HEK293 (cell line): Measurements from ENCODE around the gene PINLYP.

Experiments used
- BCL11A ChIP-seq: fragments of 450-650 bp; formaldehyde crosslinking; IDR thresholded peaks from 2 replicates; pipeline ENCODE4 v1.5.1; 2016; ENCODE audit warnings: low read depth, missing biosample characterization, missing genetic modification characterization
- EGR2 ChIP-seq: fragments of 450-650 bp; formaldehyde crosslinking; IDR thresholded peaks from 2 replicates; pipeline ENCODE4 v1.5.1; 2016; ENCODE audit warnings: low read depth, missing biosample characterization, missing genetic modification characterization
- FEZF1 ChIP-seq: fragments of 450-650 bp; formaldehyde crosslinking; IDR thresholded peaks from 2 replicates; pipeline ENCODE4 v1.5.1; 2016; ENCODE audit warnings: missing biosample characterization, missing genetic modification characterization
- GLI2 ChIP-seq: fragments of 450-650 bp; formaldehyde crosslinking; IDR thresholded peaks from 2 replicates; pipeline ENCODE4; 2017; ENCODE audit warnings: missing biosample characterization, missing genetic modification characterization, low read depth, borderline replicate concordance
- HOXC10 ChIP-seq: sonication (generic); formaldehyde crosslinking; IDR thresholded peaks from 2 replicates; pipeline ENCODE4 v1.8.1; 2023; ENCODE audit warnings: mild to moderate bottlenecking, missing genetic modification reagents
- KLF10 ChIP-seq: fragments of 450-650 bp; IDR thresholded peaks from 2 replicates; pipeline ENCODE4 v1.5.1; 2018; ENCODE audit warnings: missing biosample characterization, mild to moderate bottlenecking, missing genetic modification characterization
- KLF16 ChIP-seq: fragments of 450-650 bp; formaldehyde crosslinking; IDR thresholded peaks from 2 replicates; pipeline ENCODE4 v1.5.1; 2017; ENCODE audit warnings: missing biosample characterization, missing genetic modification characterization
- MEIS1 ChIP-seq: sonication (generic); formaldehyde crosslinking; IDR thresholded peaks from 2 replicates; pipeline ENCODE4 v1.8.1; 2022; ENCODE audit warnings: missing genetic modification reagents, mild to moderate bottlenecking, borderline replicate concordance
- OSR2 ChIP-seq: fragments of 450-650 bp; formaldehyde crosslinking; IDR thresholded peaks from 2 replicates; pipeline ENCODE4 v1.5.1; 2016; ENCODE audit warnings: missing biosample characterization, missing genetic modification characterization
- OVOL3 ChIP-seq: fragments of 450-650 bp; formaldehyde crosslinking; IDR thresholded peaks from 2 replicates; pipeline ENCODE4 v1.5.1; 2016; ENCODE audit warnings: missing biosample characterization, missing genetic modification characterization
- ZFP3 ChIP-seq: fragments of 450-650 bp; formaldehyde crosslinking; IDR thresholded peaks from 2 replicates; pipeline ENCODE4 v1.5.1; 2016; ENCODE audit warnings: low read depth, missing biosample characterization, missing genetic modification characterization
- ZFP41 ChIP-seq: fragments of 450-650 bp; formaldehyde crosslinking; IDR thresholded peaks from 2 replicates; pipeline ENCODE4 v1.5.1; 2016; ENCODE audit warnings: missing biosample characterization, missing genetic modification characterization, borderline replicate concordance
- ZNF112 ChIP-seq: fragments of 450-650 bp; formaldehyde crosslinking; IDR thresholded peaks from 2 replicates; pipeline ENCODE4 v1.5.0; 2017; ENCODE audit warnings: missing biosample characterization, missing genetic modification characterization
- ZNF155 ChIP-seq: fragments of 450-650 bp; formaldehyde crosslinking; IDR thresholded peaks from 2 replicates; pipeline ENCODE4 v1.5.1; 2016; ENCODE audit warnings: missing biosample characterization, missing genetic modification characterization
- ZNF175 ChIP-seq: fragments of 450-650 bp; formaldehyde crosslinking; IDR thresholded peaks from 2 replicates; pipeline ENCODE4 v1.5.1; 2016; ENCODE audit warnings: missing biosample characterization, missing genetic modification characterization
- ZNF24 ChIP-seq: fragments of 450-650 bp; formaldehyde crosslinking; IDR thresholded peaks from 2 replicates; pipeline ENCODE4 v1.5.1; 2016; ENCODE audit warnings: missing biosample characterization, missing genetic modification characterization
- ZNF266 ChIP-seq: fragments of 450-650 bp; formaldehyde crosslinking; IDR thresholded peaks from 2 replicates; pipeline ENCODE4 v1.5.1; 2016; ENCODE audit warnings: missing biosample characterization, missing genetic modification characterization, low read depth
- ZNF280D ChIP-seq: fragments of 450-650 bp; formaldehyde crosslinking; IDR thresholded peaks from 2 replicates; pipeline ENCODE4 v1.5.1; 2016; ENCODE audit warnings: missing biosample characterization, missing genetic modification characterization
- ZNF394 ChIP-seq: fragments of 450-650 bp; formaldehyde crosslinking; IDR thresholded peaks from 2 replicates; pipeline ENCODE4 v1.5.1; 2016; ENCODE audit warnings: missing biosample characterization, missing genetic modification characterization, mild to moderate bottlenecking, moderate library complexity, borderline replicate concordance
- ZNF433 ChIP-seq: fragments of 450-650 bp; formaldehyde crosslinking; IDR thresholded peaks from 2 replicates; pipeline ENCODE4 v1.5.1; 2016; ENCODE audit warnings: missing biosample characterization, missing genetic modification characterization, low read depth
- ZNF501 ChIP-seq: fragments of 450-650 bp; formaldehyde crosslinking; IDR thresholded peaks from 2 replicates; pipeline ENCODE4 v1.5.1; 2016; ENCODE audit warnings: missing biosample characterization, missing genetic modification characterization
- ZNF549 ChIP-seq: fragments of 450-650 bp; IDR thresholded peaks from 2 replicates; pipeline ENCODE4 v1.5.1; 2018; ENCODE audit warnings: missing biosample characterization, missing genetic modification characterization, mild to moderate bottlenecking, inconsistent platforms, moderate library complexity
- ZNF555 ChIP-seq: fragments of 450-650 bp; formaldehyde crosslinking; conservative IDR thresholded peaks from 2 replicates; pipeline ENCODE4 v1.5.1; 2017; ENCODE audit warnings: missing biosample characterization, mild to moderate bottlenecking, missing genetic modification characterization, inconsistent platforms
- ZNF571 ChIP-seq: fragments of 450-650 bp; formaldehyde crosslinking; IDR thresholded peaks from 2 replicates; pipeline ENCODE4 v1.5.0; 2017; ENCODE audit warnings: missing biosample characterization, missing genetic modification characterization
- ZNF596 ChIP-seq: fragments of 450-650 bp; IDR thresholded peaks from 2 replicates; pipeline ENCODE4 v1.5.0; 2018; ENCODE audit warnings: missing biosample characterization, mild to moderate bottlenecking, missing genetic modification characterization, moderate library complexity
- ZNF600 ChIP-seq: fragments of 450-650 bp; formaldehyde crosslinking; IDR thresholded peaks from 2 replicates; pipeline ENCODE4 v1.5.1; 2016; ENCODE audit warnings: missing biosample characterization, missing genetic modification characterization
- ZNF621 ChIP-seq: fragments of 450-650 bp; formaldehyde crosslinking; IDR thresholded peaks from 2 replicates; pipeline ENCODE4 v1.5.1; 2017; ENCODE audit warnings: missing biosample characterization, missing genetic modification characterization
- ZNF664 ChIP-seq: fragments of 450-650 bp; formaldehyde crosslinking; IDR thresholded peaks from 2 replicates; pipeline ENCODE4 v1.5.1; 2016; ENCODE audit warnings: missing biosample characterization, missing genetic modification characterization
- ZNF677 ChIP-seq: fragments of 450-650 bp; IDR thresholded peaks from 2 replicates; pipeline ENCODE4 v1.5.0; 2018; ENCODE audit warnings: missing biosample characterization, mild to moderate bottlenecking, missing genetic modification characterization, moderate library complexity
- ZNF76 ChIP-seq: fragments of 450-650 bp; formaldehyde crosslinking; IDR thresholded peaks from 2 replicates; pipeline ENCODE4; 2016; ENCODE audit warnings: low read depth, missing biosample characterization, missing genetic modification characterization, borderline replicate concordance
- ZSCAN23 ChIP-seq: fragments of 450-650 bp; formaldehyde crosslinking; IDR thresholded peaks from 2 replicates; pipeline ENCODE4 v1.5.1; 2016; ENCODE audit warnings: missing biosample characterization, missing genetic modification characterization
- TF ChIP-seq, protein P1 (sequence below): fragments of 450-650 bp; formaldehyde crosslinking; IDR thresholded peaks from 2 replicates; pipeline ENCODE4 v1.5.1; 2016; ENCODE audit warnings: missing biosample characterization, missing genetic modification characterization
- TF ChIP-seq, protein P2 (sequence below): fragments of 450-650 bp; formaldehyde crosslinking; IDR thresholded peaks from 2 replicates; pipeline ENCODE4 v1.5.1; 2016; ENCODE audit warnings: missing biosample characterization, missing genetic modification characterization, low read depth
- TF ChIP-seq, protein P3 (sequence below): fragments of 450-650 bp; formaldehyde crosslinking; IDR thresholded peaks from 2 replicates; pipeline ENCODE4 v1.5.1; 2016; ENCODE audit warnings: missing biosample characterization, missing genetic modification characterization

Gene PINLYP

DNA sequence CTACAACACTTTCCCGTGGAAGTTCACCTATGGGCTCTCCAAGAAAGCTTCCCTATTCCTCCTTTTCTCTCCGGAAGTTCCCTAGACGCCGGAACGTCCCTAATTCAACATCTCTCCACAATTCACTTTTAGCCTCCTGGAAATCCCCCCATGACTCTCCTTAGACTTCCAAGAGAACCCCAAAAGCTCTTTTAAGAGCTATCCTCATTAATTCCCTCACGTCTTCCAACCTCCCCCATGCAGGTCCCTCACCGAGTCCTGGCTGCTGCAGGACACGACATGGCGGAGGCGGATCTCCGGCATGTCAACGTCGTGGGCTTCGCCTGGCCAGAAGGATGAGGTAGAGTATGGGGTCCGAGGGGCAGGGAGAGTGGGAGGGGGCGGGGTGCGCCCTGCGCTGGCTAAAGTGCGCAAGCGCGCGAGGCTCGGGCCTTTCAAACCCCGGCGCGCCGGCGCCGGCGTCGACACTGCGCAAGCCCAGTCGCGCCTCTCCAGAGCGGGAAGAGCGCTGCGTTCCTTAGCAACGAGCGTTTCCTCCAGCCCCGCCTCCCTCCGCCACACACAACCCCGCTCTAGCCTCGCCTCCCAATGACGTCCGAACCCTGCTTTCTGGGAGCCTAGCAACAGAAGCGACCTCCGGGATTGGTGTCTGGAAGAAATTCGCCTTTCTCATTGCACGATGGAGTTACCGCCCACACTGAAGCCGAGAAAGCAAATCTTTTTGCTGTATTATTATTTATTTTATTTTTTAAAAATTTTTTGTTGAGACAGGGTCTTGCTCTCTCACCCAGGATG, at the start of gene PINLYP, which contains the start of gene XRCC1 (continued):
- TF ChIP-seq, protein P1, sequence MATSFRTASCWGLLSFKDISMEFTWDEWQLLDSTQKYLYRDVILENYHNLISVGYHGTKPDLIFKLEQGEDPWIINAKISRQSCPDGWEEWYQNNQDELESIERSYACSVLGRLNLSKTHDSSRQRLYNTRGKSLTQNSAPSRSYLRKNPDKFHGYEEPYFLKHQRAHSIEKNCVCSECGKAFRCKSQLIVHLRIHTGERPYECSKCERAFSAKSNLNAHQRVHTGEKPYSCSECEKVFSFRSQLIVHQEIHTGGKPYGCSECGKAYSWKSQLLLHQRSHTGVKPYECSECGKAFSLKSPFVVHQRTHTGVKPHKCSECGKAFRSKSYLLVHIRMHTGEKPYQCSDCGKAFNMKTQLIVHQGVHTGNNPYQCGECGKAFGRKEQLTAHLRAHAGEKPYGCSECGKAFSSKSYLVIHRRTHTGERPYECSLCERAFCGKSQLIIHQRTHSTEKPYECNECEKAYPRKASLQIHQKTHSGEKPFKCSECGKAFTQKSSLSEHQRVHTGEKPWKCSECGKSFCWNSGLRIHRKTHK (tag by site-specific recombination) = no peak
- TF ChIP-seq, protein P2, sequence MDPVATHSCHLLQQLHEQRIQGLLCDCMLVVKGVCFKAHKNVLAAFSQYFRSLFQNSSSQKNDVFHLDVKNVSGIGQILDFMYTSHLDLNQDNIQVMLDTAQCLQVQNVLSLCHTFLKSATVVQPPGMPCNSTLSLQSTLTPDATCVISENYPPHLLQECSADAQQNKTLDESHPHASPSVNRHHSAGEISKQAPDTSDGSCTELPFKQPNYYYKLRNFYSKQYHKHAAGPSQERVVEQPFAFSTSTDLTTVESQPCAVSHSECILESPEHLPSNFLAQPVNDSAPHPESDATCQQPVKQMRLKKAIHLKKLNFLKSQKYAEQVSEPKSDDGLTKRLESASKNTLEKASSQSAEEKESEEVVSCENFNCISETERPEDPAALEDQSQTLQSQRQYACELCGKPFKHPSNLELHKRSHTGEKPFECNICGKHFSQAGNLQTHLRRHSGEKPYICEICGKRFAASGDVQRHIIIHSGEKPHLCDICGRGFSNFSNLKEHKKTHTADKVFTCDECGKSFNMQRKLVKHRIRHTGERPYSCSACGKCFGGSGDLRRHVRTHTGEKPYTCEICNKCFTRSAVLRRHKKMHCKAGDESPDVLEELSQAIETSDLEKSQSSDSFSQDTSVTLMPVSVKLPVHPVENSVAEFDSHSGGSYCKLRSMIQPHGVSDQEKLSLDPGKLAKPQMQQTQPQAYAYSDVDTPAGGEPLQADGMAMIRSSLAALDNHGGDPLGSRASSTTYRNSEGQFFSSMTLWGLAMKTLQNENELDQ (tag by site-specific recombination) = no peak
- TF ChIP-seq ZNF501 (peak; percentile 55; the same call in 1 of the 2 replicates), ZNF155 (no peak), EGR2 (peak; percentile 75; the same call in 1 of the 2 replicates), KLF16 (peak; percentile 68; the same call in 1 of the 2 replicates), ZNF24 (tag by site-specific recombination) (0 out of 2 replicates have a peak, but pooled peaks have one; percentile 29), ZNF76 (tag by site-specific recombination) (no peak), ZFP41 (no peak), ZNF433 (no peak), OSR2 (tag by site-specific recombination) (no peak), ZNF112 (tag by site-specific recombination) (no peak), ZNF664 (tag by site-specific recombination) (no peak), GLI2 (no peak), ZFP3 (tag by site-specific recombination) (no peak), ZNF266 (tag by site-specific recombination) (no peak), KLF10 (tag by site-specific recombination) (peak; percentile 98), ZNF621 (tag by site-specific recombination) (no peak), ZNF677 (tag by site-specific recombination) (no peak), HOXC10 (no peak), BCL11A (tag by site-specific recombination) (no peak), ZSCAN23 (tag by site-specific recombination) (no peak), ZNF571 (tag by site-specific recombination) (no peak), ZNF175 (tag by site-specific recombination) (no peak), FEZF1 (tag by site-specific recombination) (no peak), ZNF596 (tag by site-specific recombination) (no peak), OVOL3 (no peak; the same call in 1 of the 2 replicates), ZNF549 (tag by site-specific recombination) (no peak), ZNF394 (tag by site-specific recombination) (no peak; the same call in 1 of the 2 replicates), ZNF555 (tag by site-specific recombination) (no peak), ZNF600 (tag by site-specific recombination) (peak; percentile 74), ZNF280D (tag by site-specific recombination) (no peak), MEIS1 (CRISPR knock-in tag) (no peak)
- TF ChIP-seq, protein P3, sequence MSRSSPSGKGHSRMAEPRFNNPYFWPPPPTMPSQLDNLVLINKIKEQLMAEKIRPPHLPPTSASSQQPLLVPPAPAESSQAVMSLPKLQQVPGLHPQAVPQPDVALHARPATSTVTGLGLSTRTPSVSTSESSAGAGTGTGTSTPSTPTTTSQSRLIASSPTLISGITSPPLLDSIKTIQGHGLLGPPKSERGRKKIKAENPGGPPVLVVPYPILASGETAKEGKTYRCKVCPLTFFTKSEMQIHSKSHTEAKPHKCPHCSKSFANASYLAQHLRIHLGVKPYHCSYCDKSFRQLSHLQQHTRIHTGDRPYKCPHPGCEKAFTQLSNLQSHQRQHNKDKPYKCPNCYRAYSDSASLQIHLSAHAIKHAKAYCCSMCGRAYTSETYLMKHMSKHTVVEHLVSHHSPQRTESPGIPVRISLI (tag by site-specific recombination) = no peak
